Right lobe of liver (tissue), 6 donors: ENCODE data around the gene ENO4. TPM values are rescaled to one million over a fixed set of nuclear protein-coding genes. Genes with fewer than 3 reads are reported as not detected.

Experiments used
- ATAC-seq, 4 donors: fragments of 200-7000 bp; cut with Tn5 transposase; one replicate each; pipeline ENCODE4 v1.9.1; 2020; ENCODE audit warnings: mild to moderate bottlenecking in 4 of 4, moderate library complexity in 4 of 4
- DNase-seq, 3 donors: peaks; one replicate each; pipeline ENCODE4 v3.0.0-alpha.2; 2020
- H3K27ac ChIP-seq, 3 donors: fragments of 200-600 bp; one replicate each; pipeline ENCODE4 v1.8.0; 2022
- H3K27me3 ChIP-seq, 2 donors: fragments of 200-600 bp; one replicate each; pipeline ENCODE4 v1.8.0; 2022
- H3K36me3 ChIP-seq, 4 donors: fragments of 200-600 bp; sonication (generic) in 1 of 4; one replicate each; pipeline versions ENCODE4 v1.5.1 to v1.8.0; 2017 to 2022; ENCODE audit warnings: control low read depth in 1 of 4
- H3K4me1 ChIP-seq, 4 donors: fragments of 200-600 bp; sonication (generic) in 1 of 4; one replicate each; pipeline versions ENCODE4 v1.5.1 to v1.8.0; 2017 to 2022; ENCODE audit warnings: control low read depth in 1 of 4
- H3K4me3 ChIP-seq, 3 donors: fragments of 200-600 bp; one replicate each; pipeline ENCODE4 v1.8.0; 2022
- H3K9me3 ChIP-seq, 4 donors: fragments of 200-600 bp; sonication (generic) in 1 of 4; one replicate each; pipeline versions ENCODE4 v1.5.1 to v1.8.0; 2017 to 2022; ENCODE audit warnings: control low read depth in 1 of 4
- CTCF ChIP-seq, 4 donors: fragments of 200-600 bp in 3 of 4; fragments of 450-650 bp in 1 of 4; IDR thresholded peaks; one replicate each; pipeline versions ENCODE4 v1.5.1 to v1.8.0; 2016 to 2022; ENCODE audit warnings: antibody characterized with exemption in 4 of 4, mild to moderate bottlenecking in 2 of 4
- POLR2A ChIP-seq: fragments of 450-650 bp; IDR thresholded peaks from one replicate; pipeline ENCODE4 v1.6.1; 2017; ENCODE audit warnings: antibody characterized with exemption, mild to moderate bottlenecking
- WGBS: methylation state at CpG from one replicate; pipeline ENCODE4 v1.1.6; 2018; ENCODE audit warnings: low coverage, low lambda C conversion rate; ENCODE audit not compliant: insufficient coverage; ENCODE audit errors: missing lambda C conversion rate; 5-methylcytosine and 5-hydroxymethylcytosine counted together
- intact Hi-C, 2 donors: fragments of 100-400 bp; cut with DNase I; formaldehyde crosslinking; loops; one replicate each; pipeline versions ENCODE4 v1.11.2 to v1.14.1; 2022
- total RNA-seq, 6 experiments: library from RNA; depleted of rRNA in 2 of 6; stranded (reverse); fragments of >200 nt in 2 of 6; fragmentation: NEBNext Ultra II Directional in 3 of 6; extraction: Animal tissue kit (Norgen Biotek cat#: 25700) in 3 of 6; gene quantifications; one replicate each; pipeline versions ENCODE4 v1.1.0 to v1.2.4, GENCODE V29; 2016 to 2023
- donor health status: DM: no; HTN: yes; CAD: no.
- donor health status: DM: no; HTN: no; CAD: no.
- donor health status: DM: no; HTN: no; CAD: no.
- donor health status: DM: no; HTN: yes; CAD: no.
- donor health status: DM: no; HTN: yes; CAD: no.

ENO4 gene
- total RNA-seq, 6 experiments from 2014 or later: not detected

GRCh38 chr10:116853287-116853686 is 4.0 kb downstream of the ENO4 start:
- Histone ChIP-seq H3K27ac (no peak overlapping the region), H3K36me3 (no peaks in the 10 kb centered on the region), H3K9me3 (no peaks in the 10 kb centered on the region), H3K4me3 (no peak overlapping the region), H3K4me1 (peaks cover 0 to 7% (median 0%) of the 10 kb centered on the region in 4 donors), H3K27me3 (no peaks in the 10 kb centered on the region)
- ATAC-seq (no peak), DNase-seq (no peak)
- TF ChIP-seq POLR2A: no peak
- TF ChIP-seq CTCF (IDR thresholded peaks at IDR 0.05): no peak
- intact Hi-C loops: no loop called here
- WGBS: 89% methylated on average over 4 of the region's 4 CpGs

- Histone ChIP-seq H3K36me3 (no peaks in the 10 kb centered on the region), H3K4me3 (no peak overlapping the region), H3K27me3 (no peaks in the 10 kb centered on the region), H3K4me1 (peaks cover 0 to 4% (median 0%) of the 10 kb centered on the region in 4 donors), H3K27ac (no peak overlapping the region), H3K9me3 (no peaks in the 10 kb centered on the region)
- TF ChIP-seq CTCF (IDR thresholded peaks at IDR 0.05) (no peak), POLR2A (no peak)
- intact Hi-C loops: no loop called here
- ATAC-seq (no peak), DNase-seq (no peak)
- 54% methylated on average over 3 of the region's 4 CpGs for WGBS
Observed at GRCh38 chr10:116853701-116854100, 4.4 kb downstream of the ENO4 start.

GRCh38 chr10:116857156-116857555 is 7.9 kb downstream of the ENO4 start:
- intact Hi-C loops: no loop called here
- no peaks in the 10 kb centered on the region for H3K36me3 ChIP-seq
- ATAC-seq (no peak), DNase-seq (no peak)
- H3K4me3 ChIP-seq: no peak overlapping the region
- H3K9me3 ChIP-seq: no peaks in the 10 kb centered on the region
- 98% methylated on average over 3 of the region's 3 CpGs for WGBS
- no peaks in the 10 kb centered on the region for H3K27me3 ChIP-seq
- no peak overlapping the region for H3K27ac ChIP-seq
- no peaks in the 10 kb centered on the region for H3K4me1 ChIP-seq
- TF ChIP-seq POLR2A (no peak), CTCF (IDR thresholded peaks at IDR 0.05) (no peak)

- H3K4me3 ChIP-seq: no peak overlapping the region
- peaks cover 0 to 6% (median 0%) of the 10 kb centered on the region in 4 donors for H3K4me1 ChIP-seq
- ATAC-seq (no peak), DNase-seq (no peak)
- H3K36me3 ChIP-seq: no peaks in the 10 kb centered on the region
- H3K9me3 ChIP-seq: no peaks in the 10 kb centered on the region
- H3K27me3 ChIP-seq: no peaks in the 10 kb centered on the region
- TF ChIP-seq CTCF (IDR thresholded peaks at IDR 0.05) (no peak), POLR2A (no peak)
- WGBS: 70% methylated on average over 2 of the region's 2 CpGs
- intact Hi-C loops: no loop called here
- H3K27ac ChIP-seq: no peak overlapping the region
Observed at GRCh38 chr10:116861796-116862195, 12.5 kb downstream of the ENO4 start.

GRCh38 chr10:116864436-116864835 is 15.1 kb downstream of the ENO4 start:
- intact Hi-C loops: no loop called here
- WGBS: 75% methylated on average over 4 of the region's 4 CpGs
- peak; percentile 39 to 61 (median 42) for ATAC-seq

More at GRCh38 chr10:116864436-116864835, 15.1 kb downstream of the ENO4 start:
- TF ChIP-seq CTCF (IDR thresholded peaks at IDR 0.05): no peak
- no peak for TF ChIP-seq POLR2A
- Histone ChIP-seq H3K36me3 (no peaks in the 10 kb centered on the region), H3K27me3 (no peaks in the 10 kb centered on the region), H3K4me1 (peaks cover 0 to 15% (median 0%) of the 10 kb centered on the region in 4 donors), H3K4me3 (no peak overlapping the region), H3K27ac (no peak overlapping the region), H3K9me3 (no peaks in the 10 kb centered on the region)
- DNase-seq: no peak
